ENCODE results near the gene PSMD9.
"Not testable (repeated sequence)": the region's sequence is repeated elsewhere in the genome, so short reads cannot be mapped to it uniquely, and the experiment has no call there.

The PSMD9 gene

GRCh38 chr12:121926874-121927706 lies 38.5 kb downstream of the PSMD9 start:
- DNase-seq, result no peak

- DNase-seq, result no peak
Measured at GRCh38 chr12:121927813-121928212, 39.2 kb downstream of the PSMD9 start.

GRCh38 chr12:121929545-121929944 lies 41.0 kb downstream of the PSMD9 start:
- DNase-seq, result not testable (repeated sequence)

GRCh38 chr12:121930862-121931261 lies 42.3 kb downstream of the PSMD9 start:
- DNase-seq, result no peak

- DNase-seq, result no peak
Measured at GRCh38 chr12:121932176-121932536, 43.6 kb downstream of the PSMD9 start.

- no peak for DNase-seq
Measured at GRCh38 chr12:121932914-121933521, 44.4 kb downstream of the PSMD9 start.

GRCh38 chr12:121933522-121934308 lies 45.1 kb downstream of the PSMD9 start:
- DNase-seq, result no peak

- no peak for DNase-seq
Measured at GRCh38 chr12:121934309-121934664, 45.7 kb downstream of the PSMD9 start.

- DNase-seq, result no peak
Measured at GRCh38 chr12:121937654-121938053, 49.1 kb downstream of the PSMD9 start.

GRCh38 chr12:121939186-121939585 lies 50.6 kb downstream of the PSMD9 start:
- no peak for DNase-seq

GRCh38 chr12:121939992-121940766 lies 51.6 kb downstream of the PSMD9 start:
- no peak for DNase-seq

- DNase-seq, result no peak
Measured at GRCh38 chr12:121942145-121942718, 53.6 kb downstream of the PSMD9 start.

- DNase-seq, result no peak
Measured at GRCh38 chr12:121943926-121944325, 55.3 kb downstream of the PSMD9 start.

- no peak for DNase-seq
Measured at GRCh38 chr12:121946313-121947025, 57.9 kb downstream of the PSMD9 start.

GRCh38 chr12:121947981-121948380 lies 59.4 kb downstream of the PSMD9 start:
- DNase-seq, result no peak

- no peak for DNase-seq
Measured at GRCh38 chr12:121949648-121950397, 61.2 kb downstream of the PSMD9 start.

- DNase-seq, result no peak
Measured at GRCh38 chr12:121953117-121953692, 64.6 kb downstream of the PSMD9 start.

- no peak for DNase-seq
Measured at GRCh38 chr12:121953695-121954094, 65.1 kb downstream of the PSMD9 start.

- DNase-seq, result no peak
Measured at GRCh38 chr12:121955258-121956237, 67.0 kb downstream of the PSMD9 start.

Data from NCI-H2107 (cell line).